Mesendoderm (in vitro differentiated cells): ENCODE data around the gene ANKS3.

Experiments
- DNase-seq: peaks from one replicate; pipeline ENCODE4 v3.0.0; 2013
- H2AK5ac ChIP-seq: 2 replicates; pipeline ENCODE4 v1.6.1; 2013; ENCODE audit warnings: low read length, inconsistent platforms
- H2BK120ac ChIP-seq: 2 replicates; pipeline ENCODE4 v1.6.1; 2013; ENCODE audit warnings: low read depth, mild to moderate bottlenecking, low read length, moderate library complexity, mixed read lengths
- H2BK15ac ChIP-seq: replicated peaks from 2 replicates; pipeline ENCODE4 v1.6.1; 2013; ENCODE audit warnings: low read depth, mild to moderate bottlenecking, moderate library complexity
- H2BK5ac ChIP-seq: 2 replicates; pipeline ENCODE4 v1.6.1; 2013; ENCODE audit warnings: low read length, inconsistent platforms
- H3K18ac ChIP-seq: 2 replicates; pipeline ENCODE4 v1.6.1; 2013; ENCODE audit warnings: mild to moderate bottlenecking, low read length, mixed read lengths
- H3K23ac ChIP-seq: one replicate; pipeline ENCODE4 v1.6.1; 2013; ENCODE audit warnings: low read length
- H3K27ac ChIP-seq: 2 replicates; pipeline ENCODE4 v1.5.1; 2013; ENCODE audit warnings: low read depth, mild to moderate bottlenecking, inconsistent platforms, low read length, moderate library complexity
- H3K27me3 ChIP-seq: 2 replicates; pipeline ENCODE4 v1.6.1; 2013; ENCODE audit warnings: low read length, control low read depth, mild to moderate bottlenecking, inconsistent platforms; ENCODE audit not compliant: insufficient read depth, poor library complexity
- H3K36me3 ChIP-seq: 2 replicates; pipeline ENCODE4 v1.6.1; 2013; ENCODE audit warnings: low read length, inconsistent platforms; ENCODE audit not compliant: control insufficient read depth, insufficient read depth
- H3K4ac ChIP-seq: one replicate; pipeline ENCODE4 v1.6.1; 2013; ENCODE audit warnings: low read depth, mild to moderate bottlenecking, low read length, moderate library complexity
- H3K4me1 ChIP-seq: 2 replicates; pipeline ENCODE4 v1.6.1; 2013; ENCODE audit warnings: low read depth, low read length, inconsistent platforms; ENCODE audit not compliant: control insufficient read depth
- H3K4me2 ChIP-seq: 2 replicates; pipeline ENCODE4 v1.6.1; 2013; ENCODE audit warnings: low read length
- H3K4me3 ChIP-seq: 2 replicates; pipeline ENCODE4 v1.5.1; 2013; ENCODE audit warnings: mild to moderate bottlenecking, low read length
- H3K56ac ChIP-seq: one replicate; pipeline ENCODE4 v1.6.1; 2013; ENCODE audit warnings: low read length
- H3K79me1 ChIP-seq: 2 replicates; pipeline ENCODE4 v1.6.1; 2013; ENCODE audit warnings: low read length, inconsistent platforms
- H3K79me2 ChIP-seq: 2 replicates; pipeline ENCODE4 v1.6.1; 2013; ENCODE audit warnings: mild to moderate bottlenecking, low read length; ENCODE audit not compliant: control insufficient read depth, insufficient read depth
- H3K9ac ChIP-seq: 2 replicates; pipeline ENCODE4 v1.6.1; 2013; ENCODE audit warnings: low read length, inconsistent platforms
- H4K5ac ChIP-seq: one replicate; pipeline ENCODE4 v1.6.1; 2013; ENCODE audit warnings: low read length
- H4K8ac ChIP-seq: one replicate; pipeline ENCODE4 v1.6.1; 2013; ENCODE audit warnings: low read depth, mild to moderate bottlenecking, control low read depth, low read length, moderate library complexity
- WGBS: extraction: QIAGEN DNeasy Blood & Tissue Kit; methylation state at CpG from one replicate; pipeline ENCODE4 v1.1.7; 2013; ENCODE audit warnings: low lambda C conversion rate, missing lambda C conversion rate; ENCODE audit not compliant: insufficient coverage; ENCODE audit errors: extremely low coverage; 5-methylcytosine and 5-hydroxymethylcytosine counted together

ANKS3 gene

DNA sequence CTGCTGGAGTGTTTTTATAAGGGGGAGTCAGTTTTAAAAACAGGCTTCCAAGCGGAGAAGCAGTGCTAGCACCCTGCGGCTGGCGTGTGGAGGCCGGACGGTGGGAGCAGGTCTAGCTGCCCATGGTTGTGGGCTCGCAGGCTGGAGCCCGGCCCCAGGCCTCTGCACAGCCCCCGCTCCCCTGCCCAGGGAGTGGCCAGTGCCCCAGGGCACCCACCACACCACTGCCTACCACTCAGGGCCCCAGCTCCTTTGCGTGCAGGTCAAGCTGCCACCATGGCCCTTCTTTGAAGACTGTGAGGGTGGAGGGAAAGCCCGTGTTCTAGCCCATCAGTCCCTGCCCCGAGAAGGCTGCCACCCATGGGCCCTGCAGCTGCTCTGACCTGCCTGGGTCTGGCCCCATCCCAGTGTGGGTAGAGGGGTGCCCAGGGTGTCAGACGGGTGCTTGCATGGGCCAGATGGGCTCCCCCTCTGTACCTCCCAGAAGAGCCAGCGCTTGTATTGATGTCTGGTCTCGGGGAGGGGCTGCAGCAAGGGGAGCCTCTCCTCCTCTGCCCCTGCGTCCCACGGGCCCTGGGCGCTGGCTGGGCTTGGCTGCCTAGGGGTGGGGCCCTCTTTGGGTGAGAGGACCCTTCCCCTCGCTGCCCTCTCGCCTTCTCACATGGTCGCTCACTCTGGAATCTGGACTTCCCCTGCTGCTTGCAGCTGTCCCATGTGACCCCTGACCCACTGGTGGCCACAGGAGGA, 42.2 kb downstream of the ANKS3 start:
- no peaks in the 10 kb centered on the region for H3K36me3 ChIP-seq
- peaks cover 2% of the 10 kb centered on the region for H3K79me1 ChIP-seq

DNA sequence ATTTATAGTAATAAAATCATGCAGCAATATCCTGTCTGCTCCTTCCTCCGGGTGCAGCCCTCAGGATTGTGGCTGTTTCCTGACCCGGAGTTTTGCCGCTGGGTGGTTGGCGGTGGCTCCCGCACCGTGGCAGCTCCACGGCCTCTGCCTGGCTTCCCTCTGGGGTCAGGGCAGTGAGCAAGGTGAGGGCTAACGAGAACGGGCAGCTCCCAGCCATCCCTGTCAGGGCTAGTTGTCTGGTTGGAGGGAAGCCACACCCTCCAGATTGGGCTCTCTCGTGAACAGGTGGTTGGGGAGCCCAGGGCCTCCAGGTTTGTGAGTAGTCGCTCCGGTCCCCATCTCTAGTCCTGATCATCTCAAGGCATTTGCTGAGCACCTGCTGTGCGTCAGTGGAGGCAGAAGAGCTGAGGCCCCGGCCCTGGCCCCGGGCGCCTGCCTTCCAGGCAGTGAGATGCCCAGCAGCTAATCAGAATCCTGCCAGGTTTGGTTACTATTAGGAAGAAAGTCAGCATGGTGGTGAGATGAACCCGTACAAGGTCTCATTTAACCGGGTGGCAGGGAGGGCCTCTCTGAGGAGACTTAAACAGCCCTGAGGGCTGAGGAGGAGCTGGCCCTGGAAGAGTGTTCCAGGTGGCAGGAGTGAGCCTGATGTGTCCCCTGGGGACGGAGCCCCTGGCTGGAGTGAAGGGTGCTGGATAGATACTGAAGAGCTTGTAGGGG, 43.0 kb downstream of the ANKS3 start:
- Histone ChIP-seq H3K18ac (no peak overlapping the region), H3K27ac (no peak overlapping the region), H2BK15ac (no peak overlapping the region), H3K4me2 (no peak overlapping the region), H3K9ac (no peak overlapping the region), H3K4me3 (no peak overlapping the region), H3K4me1 (no peaks in the 10 kb centered on the region), H4K8ac (no peak overlapping the region), H3K27me3 (no peaks in the 10 kb centered on the region), H3K36me3 (no peaks in the 10 kb centered on the region), H2AK5ac (no peak overlapping the region), H4K5ac (no peak overlapping the region), H3K79me2 (no peaks in the 10 kb centered on the region), H3K4ac (no peak overlapping the region), H2BK5ac (no peak overlapping the region), H3K23ac (no peak overlapping the region), H3K56ac (no peak overlapping the region), H3K79me1 (peaks cover 2% of the 10 kb centered on the region), H2BK120ac (no peak overlapping the region)
- no peak for DNase-seq
- no CpG with 5 or more reads among the region's 19 CpGs for WGBS

More for the DNA sequence above, 42.2 kb downstream of the ANKS3 start:
- Histone ChIP-seq H3K27me3 (no peaks in the 10 kb centered on the region), H2AK5ac (no peak overlapping the region), H3K4me3 (no peak overlapping the region), H2BK120ac (no peak overlapping the region), H3K4me2 (no peak overlapping the region), H3K4me1 (no peaks in the 10 kb centered on the region), H4K8ac (no peak overlapping the region), H2BK5ac (no peak overlapping the region), H3K9ac (no peak overlapping the region), H3K27ac (no peak overlapping the region), H4K5ac (no peak overlapping the region), H3K56ac (no peak overlapping the region), H2BK15ac (no peak overlapping the region), H3K18ac (no peak overlapping the region), H3K4ac (no peak overlapping the region), H3K23ac (no peak overlapping the region), H3K79me2 (no peaks in the 10 kb centered on the region)
- no CpG with 5 or more reads among the region's 20 CpGs for WGBS
- no peak for DNase-seq

DNA sequence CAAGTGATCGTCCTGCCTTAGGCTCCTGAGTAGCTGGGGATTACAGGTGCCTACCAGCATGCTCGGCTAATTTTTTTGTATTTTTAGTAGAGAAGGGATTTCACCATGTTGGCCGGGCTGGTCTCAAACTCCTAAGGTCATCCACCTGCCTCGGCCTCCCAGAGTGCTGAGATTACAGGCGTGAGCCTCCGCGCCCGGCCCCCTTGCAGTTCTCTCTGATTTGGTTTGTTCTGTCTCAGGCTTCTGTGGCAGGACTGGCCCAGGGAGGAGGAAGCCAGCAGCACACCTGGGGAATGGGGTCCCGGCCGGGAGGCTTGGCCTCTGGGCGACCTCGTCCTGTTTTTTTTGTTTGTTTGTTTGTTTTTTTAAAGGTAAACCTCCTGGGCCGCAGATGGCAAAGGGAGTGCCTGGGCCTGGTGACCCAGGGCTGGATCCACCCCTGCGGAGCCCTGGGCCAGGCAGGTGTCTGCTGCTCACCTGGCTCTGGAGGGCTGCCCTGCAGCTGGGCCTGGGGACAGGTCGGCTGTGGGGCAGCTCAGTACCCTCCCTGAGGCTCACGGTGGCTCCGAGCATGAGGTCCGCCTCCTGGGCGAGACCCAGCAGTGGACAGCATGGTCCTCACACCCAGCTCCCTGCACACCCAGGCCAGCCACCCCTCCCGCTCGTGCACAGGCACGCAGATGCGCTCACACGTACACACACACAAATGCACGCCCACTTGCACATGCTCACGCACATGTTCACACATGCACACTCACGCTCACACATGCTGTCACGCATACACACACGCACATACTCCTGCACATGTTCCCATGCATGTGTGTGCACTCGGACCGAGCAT, 44.0 kb downstream of the ANKS3 start:
- H3K4ac ChIP-seq, result no peak overlapping the region
- H2BK120ac ChIP-seq, result no peak overlapping the region
- H3K4me1 ChIP-seq, result no peaks in the 10 kb centered on the region
- H3K79me2 ChIP-seq, result no peaks in the 10 kb centered on the region
- H3K18ac ChIP-seq, result no peak overlapping the region
- H3K4me2 ChIP-seq, result no peak overlapping the region
- no peak overlapping the region for H3K23ac ChIP-seq
- no peak overlapping the region for H4K8ac ChIP-seq
- WGBS, result no CpG with 5 or more reads among the region's 31 CpGs
- peaks cover 2% of the 10 kb centered on the region for H3K79me1 ChIP-seq
- H3K27me3 ChIP-seq, result no peaks in the 10 kb centered on the region
- no peak overlapping the region for H2BK15ac ChIP-seq
- H3K56ac ChIP-seq, result no peak overlapping the region
- no peak overlapping the region for H3K9ac ChIP-seq
- H3K27ac ChIP-seq, result no peak overlapping the region
- H3K4me3 ChIP-seq, result no peak overlapping the region
- H4K5ac ChIP-seq, result no peak overlapping the region
- H3K36me3 ChIP-seq, result no peaks in the 10 kb centered on the region
- DNase-seq, result no peak
- no peak overlapping the region for H2BK5ac ChIP-seq
- no peak overlapping the region for H2AK5ac ChIP-seq

DNA sequence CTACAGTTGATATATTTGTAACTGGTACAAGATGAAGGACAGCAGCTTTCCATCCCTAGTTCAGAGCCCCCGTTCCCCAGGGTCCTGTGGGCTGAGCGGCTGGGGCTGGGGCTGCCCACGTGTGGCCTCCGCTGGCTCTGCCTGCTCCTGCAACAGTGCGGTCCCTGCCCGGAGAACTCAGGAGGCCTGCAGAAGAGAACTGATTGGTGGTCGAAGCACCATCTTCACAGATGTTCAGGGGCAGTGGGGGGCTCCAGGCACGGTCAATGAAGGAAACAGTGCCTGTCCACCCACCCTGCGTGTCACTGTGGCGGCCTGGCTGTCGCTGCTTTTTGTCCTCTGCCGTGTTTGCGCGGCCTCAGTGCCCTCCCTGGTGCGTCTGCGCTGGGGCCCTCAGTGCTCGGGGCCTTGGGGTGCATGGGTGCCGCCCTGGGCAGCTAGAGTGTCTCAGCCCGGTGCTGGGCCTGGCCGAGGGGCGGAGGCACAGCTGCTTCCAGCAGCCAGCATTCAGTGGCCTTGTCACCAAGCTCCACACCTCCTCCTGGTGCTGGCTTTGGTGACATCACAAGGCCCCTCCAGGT, 44.9 kb downstream of the ANKS3 start:
- Histone ChIP-seq H4K5ac (no peak overlapping the region), H3K79me1 (peaks cover 2% of the 10 kb centered on the region), H3K27ac (no peak overlapping the region), H3K9ac (no peak overlapping the region), H3K56ac (no peak overlapping the region), H3K36me3 (no peaks in the 10 kb centered on the region), H3K4me1 (no peaks in the 10 kb centered on the region), H3K18ac (no peak overlapping the region), H3K79me2 (no peaks in the 10 kb centered on the region), H3K4ac (no peak overlapping the region), H2BK120ac (no peak overlapping the region), H2BK5ac (no peak overlapping the region), H3K4me2 (no peak overlapping the region), H2BK15ac (no peak overlapping the region), H2AK5ac (no peak overlapping the region), H3K4me3 (no peak overlapping the region), H3K27me3 (no peaks in the 10 kb centered on the region), H3K23ac (no peak overlapping the region), H4K8ac (no peak overlapping the region)
- peak; percentile 14 for DNase-seq
- WGBS, result no CpG with 5 or more reads among the region's 21 CpGs

DNA sequence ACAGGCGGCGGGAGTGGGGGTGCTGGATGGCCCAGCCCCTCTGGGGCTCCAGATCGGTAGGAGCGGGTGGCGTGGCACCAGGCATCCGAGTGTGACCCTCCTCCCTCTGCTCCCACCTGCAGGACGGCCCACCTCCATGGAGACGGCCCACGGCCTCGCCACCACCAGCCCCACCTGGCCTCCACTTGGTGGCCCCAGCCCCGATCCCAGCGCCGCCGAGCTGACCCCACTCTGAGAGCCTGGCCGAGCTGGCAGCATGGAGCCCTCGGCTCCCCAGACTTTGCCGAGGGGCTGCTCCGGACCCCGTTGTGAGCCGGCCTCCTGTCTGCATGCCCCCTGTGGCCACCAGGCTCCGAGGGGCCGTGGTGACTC, 45.4 kb downstream of the ANKS3 start:
- Histone ChIP-seq H3K36me3 (no peaks in the 10 kb centered on the region), H3K27ac (no peak overlapping the region), H3K23ac (no peak overlapping the region), H3K79me1 (no peaks in the 10 kb centered on the region), H3K4me1 (no peaks in the 10 kb centered on the region), H3K4ac (no peak overlapping the region), H3K79me2 (no peaks in the 10 kb centered on the region), H2BK120ac (no peak overlapping the region), H2AK5ac (no peak overlapping the region), H3K4me3 (no peak overlapping the region), H4K8ac (no peak overlapping the region), H3K9ac (no peak overlapping the region), H4K5ac (no peak overlapping the region), H2BK5ac (no peak overlapping the region), H3K18ac (no peak overlapping the region), H2BK15ac (no peak overlapping the region), H3K27me3 (no peaks in the 10 kb centered on the region), H3K56ac (no peak overlapping the region), H3K4me2 (no peak overlapping the region)
- no peak for DNase-seq
- WGBS, result no CpG with 5 or more reads among the region's 22 CpGs
